ENCODE results near the gene ZFHX2.
"Not testable (repeated sequence)": the region's sequence is repeated elsewhere in the genome, so short reads cannot be mapped to it uniquely, and the experiment has no call there.

Gene ZFHX2

DNA sequence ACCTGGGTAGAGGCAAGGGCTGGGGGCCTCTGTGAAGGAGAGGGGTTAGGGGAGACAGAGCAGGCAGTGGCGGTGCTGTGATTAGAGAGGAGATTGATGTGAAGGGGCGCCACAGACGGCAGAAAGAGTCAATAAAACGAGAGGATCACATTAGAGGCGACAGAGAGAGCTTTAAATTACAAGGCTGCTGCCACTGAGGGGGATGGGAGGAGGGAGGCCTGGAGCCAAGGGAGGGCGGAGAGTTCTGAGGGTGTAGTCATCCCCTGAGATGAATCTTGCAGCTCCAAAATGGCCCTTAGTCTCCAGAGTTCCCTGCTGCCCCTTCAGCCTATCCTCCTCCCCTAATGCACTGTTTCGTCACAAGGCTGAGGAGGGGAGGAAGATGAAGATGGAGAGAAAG is 12.8 kb downstream of the ZFHX2 start:
- DNase-seq, result no peak

DNA sequence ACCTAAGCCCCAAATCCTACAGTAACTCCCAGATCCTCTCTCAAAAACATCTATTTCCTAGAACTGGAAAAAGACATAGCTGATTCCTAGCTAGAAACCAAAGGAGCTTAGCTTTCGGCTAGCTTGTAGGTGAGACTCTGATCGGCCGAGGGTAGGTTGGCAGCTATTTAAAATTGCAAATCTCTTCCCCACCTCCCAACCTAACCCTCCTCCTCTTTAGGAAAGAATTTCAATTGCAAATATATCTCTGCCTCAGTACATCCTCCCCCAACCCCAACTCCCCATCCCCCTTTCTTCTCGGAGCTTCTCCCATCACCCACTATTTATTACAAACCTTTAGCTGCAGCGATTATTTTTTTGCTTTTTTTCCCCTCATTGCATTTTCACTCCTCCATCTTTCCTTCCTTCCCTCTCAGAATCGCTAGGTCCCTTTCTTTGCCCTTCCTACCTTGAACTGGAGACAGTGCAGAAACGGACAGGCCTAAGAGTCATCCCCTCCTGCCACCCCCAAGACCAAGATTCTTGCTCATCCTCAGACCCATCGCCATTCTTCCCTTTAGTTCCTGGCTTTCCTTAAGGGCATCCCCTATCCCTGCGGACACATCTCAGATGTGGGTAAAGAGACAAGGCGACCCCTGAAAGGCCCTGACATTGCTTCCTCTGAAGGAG is 13.4 kb downstream of the ZFHX2 start:
- no peak for DNase-seq

DNA sequence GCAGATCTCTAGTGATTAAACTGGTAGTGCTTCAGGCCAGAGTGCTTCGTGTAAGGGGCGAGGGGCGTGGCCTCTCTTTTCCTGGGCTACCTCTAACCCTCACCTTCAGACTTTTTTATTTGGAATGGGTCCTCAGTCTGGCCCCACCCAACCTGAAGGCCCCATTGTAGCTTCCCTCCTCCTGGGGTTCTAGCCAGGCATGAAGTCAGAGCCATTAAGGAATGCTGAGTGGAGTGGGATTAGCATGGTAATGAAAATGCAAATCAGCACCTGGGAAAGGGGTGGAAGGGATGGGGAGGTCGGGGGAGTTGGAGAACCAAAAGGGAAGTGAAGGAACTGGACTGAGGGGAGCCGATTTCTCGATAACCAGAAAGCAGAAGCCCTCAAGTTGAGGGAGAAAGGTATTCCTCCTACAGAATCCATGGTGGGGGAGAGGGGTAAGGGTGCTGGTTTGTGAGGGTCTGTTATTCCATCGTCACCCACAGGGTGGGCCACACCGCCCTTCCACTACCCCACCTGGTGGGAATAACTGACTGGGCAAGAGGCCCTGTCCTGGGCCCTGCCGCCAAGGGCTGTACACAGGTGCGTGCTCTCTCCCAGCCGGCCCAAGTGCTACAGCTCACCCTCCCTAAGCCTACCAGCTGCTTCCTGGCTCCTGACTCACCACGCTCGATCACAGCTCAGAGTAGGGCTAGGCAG is 14.1 kb downstream of the ZFHX2 start:
- DNase-seq, result no peak

DNA sequence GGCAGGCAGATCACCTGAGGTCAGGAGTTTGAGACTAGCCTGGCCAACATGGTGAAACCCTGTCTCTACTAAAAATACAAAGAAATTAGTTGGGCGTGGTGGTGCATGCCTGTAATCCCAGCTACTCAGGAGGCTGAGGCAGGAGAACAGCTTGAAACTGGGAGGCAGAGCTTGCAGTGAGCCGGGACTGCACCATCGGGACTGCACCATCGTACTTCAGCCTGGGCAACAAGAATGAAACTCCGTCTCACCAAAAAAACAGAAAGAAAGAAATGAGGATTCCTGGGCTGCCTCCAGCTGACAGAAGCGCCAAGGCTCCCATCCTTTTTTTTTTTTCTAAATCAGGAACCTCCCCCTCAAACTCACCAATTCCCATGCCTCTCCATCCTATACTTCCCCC is 14.7 kb downstream of the ZFHX2 start:
- DNase-seq, result not testable (repeated sequence)

DNA sequence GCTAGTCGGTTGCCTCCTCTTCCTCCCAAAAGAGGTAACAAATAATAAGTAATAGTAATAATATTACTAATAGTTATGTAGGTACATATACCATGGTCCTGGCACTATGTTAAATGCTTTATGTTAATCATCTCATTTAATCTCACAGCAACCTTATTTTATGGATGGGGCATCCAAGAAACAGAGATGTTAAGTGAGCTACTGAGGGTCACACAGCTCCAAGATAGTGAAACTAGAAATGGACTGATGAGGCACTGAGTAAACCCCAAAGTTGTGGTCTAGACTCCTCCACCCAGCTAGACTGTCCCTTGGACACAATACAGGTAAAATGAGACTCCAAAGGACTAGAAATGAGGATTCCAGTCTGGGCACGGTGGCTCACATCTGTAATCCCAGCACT is 15.1 kb downstream of the ZFHX2 start:
- DNase-seq, result no peak

DNA sequence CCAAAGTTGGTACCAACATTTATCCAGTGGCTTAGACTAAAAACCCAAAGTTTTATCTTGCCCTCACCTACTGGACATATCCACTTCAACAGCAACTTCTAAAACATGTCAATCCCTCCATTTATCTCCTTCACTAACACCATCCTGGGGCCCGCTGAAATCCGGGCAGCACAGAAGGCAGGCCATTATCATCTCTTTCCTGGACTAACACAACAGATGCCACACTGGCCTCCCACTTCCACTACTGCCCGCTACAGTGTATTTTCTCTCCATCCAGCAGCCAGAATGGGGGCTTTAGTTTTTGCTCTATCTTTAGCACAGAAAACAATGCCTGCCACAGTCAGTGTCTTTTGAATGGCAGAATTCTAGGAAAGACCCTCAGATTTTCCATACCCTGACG is 15.6 kb downstream of the ZFHX2 start:
- DNase-seq, result no peak

DNA sequence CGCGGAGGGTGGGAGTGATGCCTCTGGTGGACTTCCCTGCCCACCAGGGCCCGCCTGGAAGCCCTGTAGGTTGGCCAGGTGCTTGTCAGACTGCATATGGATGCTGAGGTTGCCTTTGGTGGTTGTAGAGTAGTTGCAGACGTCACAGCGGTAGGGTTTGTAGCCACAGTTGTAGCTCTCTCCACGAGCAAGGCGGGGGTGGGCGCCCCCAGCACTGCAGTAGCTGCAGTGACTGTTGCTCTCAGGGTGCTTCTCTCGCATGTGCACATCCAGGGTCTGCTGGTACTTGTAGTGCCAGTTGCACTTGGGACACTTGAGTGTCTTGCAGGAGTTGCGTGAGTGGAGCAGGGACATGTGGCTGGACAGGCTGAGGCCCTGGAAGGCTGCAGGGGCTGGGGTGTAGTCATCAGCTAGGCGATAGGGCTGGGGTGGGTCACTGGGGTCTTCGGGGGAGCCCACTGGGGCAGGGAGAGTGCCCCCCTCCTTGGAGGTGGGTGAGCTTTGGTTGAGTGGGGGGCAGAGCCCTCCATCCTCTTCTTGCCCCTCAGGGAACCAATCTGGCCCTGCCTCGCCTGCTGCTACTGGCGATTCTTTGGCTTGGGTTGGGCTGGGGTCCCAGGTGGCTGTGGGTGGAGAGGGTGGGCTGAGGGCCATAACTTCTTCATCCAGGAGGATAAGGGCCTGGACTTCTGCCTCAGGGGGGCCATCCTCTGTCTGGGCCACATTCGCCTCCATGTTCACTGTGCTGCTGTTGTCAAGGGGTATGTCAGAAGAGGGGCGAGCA is 17.7 kb downstream of the ZFHX2 start:
- DNase-seq, result no peak

DNA sequence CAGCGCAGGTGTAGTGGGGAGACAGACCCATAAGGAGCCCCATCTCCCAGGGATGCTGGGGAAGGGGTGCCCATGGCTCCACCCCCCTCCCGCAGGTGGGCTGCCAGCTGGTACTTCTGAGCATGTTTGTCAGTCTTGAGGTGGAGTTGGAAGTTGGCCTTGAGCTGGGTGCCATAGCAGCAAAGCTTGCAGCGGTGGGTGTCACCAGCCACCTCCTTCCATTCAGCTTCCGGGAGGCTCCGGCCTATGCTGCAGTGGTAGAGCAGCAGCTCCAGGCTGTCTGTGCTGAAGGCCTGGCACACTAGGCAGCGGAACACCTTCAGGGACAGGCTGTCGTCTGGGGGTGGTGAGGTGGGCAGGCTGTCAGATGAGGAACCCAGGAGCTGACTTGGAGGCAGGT is 18.9 kb downstream of the ZFHX2 start:
- DNase-seq, result no peak

DNA sequence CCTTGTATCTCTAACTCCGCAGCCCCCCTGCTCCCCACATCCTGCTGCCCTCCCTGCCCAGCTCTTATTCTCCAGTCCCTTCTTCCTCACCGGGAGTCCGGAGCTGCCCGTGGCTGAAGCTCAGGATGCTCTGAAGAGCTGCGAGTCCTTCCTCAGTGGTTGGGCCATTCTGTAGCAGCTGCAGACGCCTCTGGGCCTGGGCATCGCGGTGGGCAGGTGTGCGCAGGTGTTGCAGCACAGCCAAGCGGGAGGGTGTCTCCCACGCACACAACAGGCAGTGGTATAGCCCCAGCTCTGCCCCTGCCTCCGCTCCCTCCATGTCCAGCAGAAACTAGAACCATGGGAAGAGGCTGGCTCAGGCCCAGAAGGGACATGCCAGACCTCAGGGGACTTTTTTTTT is 20.2 kb downstream of the ZFHX2 start:
- no peak for DNase-seq

DNA sequence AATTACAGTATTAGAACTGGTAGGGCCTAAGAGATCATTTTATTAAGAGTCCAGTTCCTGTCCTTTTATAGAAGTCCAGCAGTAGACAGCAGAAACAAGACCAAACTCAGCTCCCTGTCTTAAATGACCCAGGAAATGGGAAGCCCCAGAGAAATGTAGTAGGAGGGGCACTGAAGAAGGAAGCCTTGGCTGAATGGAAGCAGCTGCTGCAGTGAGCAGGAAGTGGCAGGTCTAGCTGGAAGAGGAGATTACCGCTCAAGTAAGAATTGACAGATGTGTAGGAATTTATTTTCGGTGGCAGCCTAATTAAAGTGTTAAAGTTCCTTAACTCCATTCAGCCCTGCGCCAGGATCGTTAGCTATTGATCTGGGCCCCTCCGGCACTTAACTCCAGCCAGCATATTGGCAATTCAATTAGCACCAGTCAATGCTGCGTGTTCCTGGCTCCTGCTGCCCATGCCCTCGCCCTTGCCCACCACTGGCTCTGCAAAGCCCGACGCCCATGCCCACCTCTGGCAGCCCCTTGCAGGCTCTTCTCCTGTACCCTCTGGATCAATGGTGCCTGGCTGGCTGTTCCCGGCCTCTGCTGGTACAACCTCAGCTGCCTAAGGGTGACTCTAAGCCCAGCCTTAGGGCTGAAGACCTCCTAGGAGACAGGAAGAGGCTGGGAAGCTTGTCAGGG is 21.1 kb downstream of the ZFHX2 start:
- peak; percentile 25 to 41 for DNase-seq

DNA sequence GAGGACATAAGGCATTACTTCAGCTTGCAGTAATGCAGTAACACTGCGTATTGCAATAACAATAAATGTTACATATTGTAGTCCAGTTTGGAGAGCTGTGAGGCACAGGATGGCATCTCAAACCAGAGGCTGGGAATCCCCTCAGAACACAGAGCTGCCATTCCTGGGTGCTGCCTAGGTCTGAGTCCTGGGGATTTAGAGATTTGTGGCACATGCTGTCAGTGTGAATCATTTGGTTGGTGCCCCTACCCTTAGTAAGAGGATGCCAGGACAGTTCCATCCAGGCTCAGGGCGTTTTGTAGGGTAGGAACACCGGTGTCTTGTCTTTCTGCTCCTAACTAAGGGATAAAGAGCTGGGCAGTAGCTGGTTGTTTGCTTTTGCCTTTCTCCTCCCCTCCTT is 22.5 kb downstream of the ZFHX2 start:
- DNase-seq, result no peak

DNA sequence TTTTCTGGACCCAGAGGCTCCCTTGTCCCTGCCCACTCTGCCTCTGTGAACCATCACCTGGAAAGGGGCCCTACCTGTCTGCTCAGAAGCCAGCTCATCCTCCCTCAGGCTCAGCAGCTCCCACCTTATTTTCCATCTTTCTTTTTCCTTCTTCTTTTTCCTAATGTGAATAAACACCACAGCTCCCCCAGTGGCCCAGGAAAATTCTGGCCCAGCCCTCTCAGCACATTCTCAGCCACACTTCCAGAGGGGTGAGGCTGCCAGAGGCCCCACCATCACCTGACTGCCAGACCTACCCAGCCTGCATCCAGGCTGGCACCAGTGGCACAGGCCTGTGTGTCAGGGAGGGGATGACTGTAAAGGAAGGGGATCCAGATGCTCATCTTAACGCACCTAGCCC is 23.0 kb downstream of the ZFHX2 start:
- DNase-seq, result no peak

DNA sequence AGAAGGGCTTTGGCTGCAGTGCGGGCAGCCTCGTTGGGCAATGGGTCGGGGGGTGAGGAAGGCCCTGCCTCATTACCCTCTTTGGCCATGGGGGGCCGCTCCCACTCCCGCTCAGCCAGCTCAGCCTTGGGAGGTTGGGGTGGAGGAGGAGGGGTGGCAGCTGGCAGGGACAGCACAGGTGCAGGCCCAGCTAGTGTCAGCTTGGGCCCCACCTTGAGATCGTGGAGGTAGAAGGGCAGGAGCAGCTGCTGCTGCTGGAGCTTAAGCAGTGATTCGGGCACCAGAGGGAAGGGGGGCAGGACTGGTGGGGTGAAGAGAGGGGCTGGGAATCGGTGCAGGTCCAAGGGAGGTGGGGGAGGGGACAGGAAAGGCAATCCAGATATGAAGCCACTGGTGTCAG is 26.0 kb downstream of the ZFHX2 start:
- no peak for DNase-seq

DNA sequence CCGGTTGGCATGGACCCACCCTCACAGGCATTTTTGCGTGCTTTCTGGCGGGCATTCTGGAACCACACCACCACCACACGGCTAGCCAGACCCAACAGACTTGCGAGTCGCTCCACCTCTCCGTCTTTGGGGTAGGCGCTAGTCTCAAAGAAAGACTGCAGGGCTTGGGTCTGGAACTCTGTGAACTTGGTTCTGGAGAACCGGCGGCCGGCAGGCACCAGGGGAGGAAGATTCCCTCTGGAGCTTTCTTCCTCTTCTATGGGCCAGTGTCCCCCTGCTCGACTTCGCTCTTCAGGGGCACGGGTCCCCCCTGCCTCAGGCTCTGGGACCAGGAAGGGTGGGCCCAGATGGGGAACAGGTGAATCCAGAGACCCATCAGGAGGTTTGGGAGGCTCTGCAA is 26.6 kb downstream of the ZFHX2 start:
- no peak for DNase-seq

DNA sequence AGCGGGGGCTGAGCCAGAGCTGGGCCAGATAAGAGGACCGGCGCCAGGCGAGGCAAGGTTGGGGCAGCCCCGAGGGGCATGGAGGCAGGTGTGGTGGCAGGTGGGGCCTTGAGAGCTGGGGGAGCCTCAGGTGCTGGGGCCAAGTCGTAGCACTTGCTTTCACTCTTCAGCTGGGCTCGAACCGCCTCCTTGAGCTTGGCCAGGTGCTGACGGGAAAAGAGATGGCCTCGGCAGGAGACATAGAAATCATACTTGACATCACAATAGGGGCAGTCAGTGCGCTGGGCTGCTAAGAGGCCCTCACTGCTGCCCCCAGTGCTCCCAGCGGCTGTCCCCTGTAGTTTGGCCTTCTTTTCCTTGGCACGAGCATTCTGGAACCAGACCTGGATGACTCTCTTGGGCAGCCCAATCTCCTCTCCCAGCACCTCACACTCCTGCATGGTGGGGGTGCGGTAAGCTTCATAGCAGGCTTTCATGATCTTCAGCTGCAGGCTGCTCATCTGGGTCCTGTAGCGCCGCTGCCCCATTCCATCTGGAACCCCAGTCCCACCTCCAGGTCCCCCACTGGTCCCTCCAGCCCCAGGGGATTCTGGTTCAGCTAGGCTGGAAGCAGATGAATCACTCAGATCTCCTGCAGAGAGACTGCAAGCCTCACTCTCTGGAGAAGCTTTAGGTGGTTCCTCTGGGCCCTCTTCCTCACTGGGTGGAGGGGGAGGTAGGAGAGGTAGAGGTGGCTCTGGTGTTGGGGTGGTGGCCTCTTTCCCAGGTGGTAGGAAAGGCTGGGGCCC is 28.1 kb downstream of the ZFHX2 start:
- DNase-seq, result no peak

DNA sequence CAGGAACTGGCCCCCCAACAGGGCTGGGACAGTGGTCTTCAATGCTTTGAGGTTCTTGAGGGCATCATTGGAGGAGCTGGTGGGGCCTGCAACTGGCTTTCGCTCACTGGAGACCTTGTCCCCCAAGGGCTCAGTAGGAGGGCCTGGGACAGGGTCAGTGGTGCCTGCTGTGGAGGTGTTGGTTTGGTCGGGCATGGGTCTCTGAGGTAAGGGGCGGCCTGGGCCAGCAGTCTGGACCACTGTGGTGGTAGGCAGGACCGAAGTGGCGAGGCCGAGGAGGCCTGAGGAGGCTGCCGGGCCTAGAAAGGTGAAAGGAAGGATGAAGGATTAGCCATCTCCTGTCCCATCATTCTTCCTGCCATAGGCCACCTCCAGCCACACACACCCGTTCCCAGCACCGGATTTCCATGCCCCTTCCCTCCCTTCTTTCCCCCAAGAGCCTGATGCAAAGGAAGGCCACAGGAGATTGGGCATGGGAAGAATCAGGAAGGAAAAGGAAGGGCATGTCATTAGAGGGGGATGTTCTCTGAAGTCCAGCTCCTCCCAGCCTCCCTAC is 28.8 kb downstream of the ZFHX2 start:
- no peak for DNase-seq

DNA sequence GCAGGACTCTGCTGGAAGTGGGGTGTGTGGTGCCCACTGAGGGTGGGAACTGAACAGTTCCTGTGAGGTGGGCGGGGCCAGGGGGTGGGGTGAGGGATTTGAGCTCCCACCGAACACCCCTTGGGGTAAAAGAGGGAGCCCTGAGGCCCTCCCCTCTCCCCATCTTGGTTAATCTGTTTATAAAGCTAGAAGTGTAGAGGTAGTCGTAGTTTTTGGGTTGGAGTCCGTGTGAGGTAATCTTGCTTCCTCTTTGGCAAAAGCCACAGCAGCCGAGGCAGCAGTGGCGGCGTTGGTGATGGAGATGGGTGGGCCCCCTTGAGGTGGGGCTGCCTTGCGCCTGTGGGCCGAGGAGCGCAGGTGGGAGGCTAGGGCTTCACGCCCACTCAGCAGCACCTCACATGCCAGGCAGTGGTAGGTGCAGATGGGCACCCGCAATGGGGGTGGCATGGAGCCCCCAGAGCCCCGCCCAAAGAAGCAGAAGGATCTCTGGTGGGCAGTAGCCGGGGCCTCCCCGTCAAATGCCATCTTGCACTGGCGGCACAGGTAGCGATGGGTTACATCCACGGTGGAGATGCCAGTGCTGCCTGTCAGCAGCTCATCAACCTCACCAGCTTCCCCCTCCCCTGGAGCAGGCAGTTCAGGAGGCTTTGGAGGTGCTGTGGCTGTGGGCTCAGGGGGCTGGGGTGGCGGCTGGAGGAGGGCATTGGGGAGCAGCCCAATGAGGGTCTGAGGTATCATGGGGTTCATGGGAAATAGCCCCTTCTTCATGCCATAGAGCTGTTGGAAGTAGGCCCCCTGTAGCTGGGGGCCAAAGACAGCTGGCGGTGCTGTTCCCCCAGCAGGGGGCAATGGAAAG is 29.6 kb downstream of the ZFHX2 start:
- DNase-seq, result no peak

DNA sequence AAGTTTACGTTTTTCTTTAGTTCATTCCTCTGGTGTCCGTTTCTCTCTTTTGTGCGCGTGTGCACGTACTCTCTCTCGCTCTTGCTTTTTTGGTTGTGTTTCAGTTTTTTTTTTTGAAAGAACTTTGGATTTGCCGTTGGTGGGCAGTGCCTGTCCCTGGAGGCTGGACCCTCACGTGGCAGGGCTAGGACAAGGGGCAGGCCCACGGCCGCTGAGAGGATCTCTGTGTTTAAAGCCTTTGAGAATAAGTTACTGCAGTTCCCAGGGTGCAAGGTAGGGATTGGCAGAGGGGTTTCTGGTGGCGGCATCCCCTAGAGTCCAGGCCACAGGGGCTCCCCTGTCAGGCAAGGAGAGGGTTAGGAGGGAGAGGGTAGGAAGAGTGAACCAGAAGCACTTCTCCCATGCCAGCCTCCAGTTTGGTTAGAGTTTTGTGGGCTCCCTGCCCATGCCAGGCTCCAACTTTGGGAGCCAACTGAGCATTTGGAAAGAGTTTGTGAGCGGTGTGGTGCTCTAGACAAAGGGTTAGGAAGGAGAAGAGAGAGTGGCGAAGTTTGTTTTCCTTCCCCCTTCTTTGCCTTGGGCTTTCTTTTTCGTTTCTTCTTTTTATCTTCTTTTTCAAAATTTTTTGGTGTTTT is 30.5 kb downstream of the ZFHX2 start:
- no peak for DNase-seq

DNA sequence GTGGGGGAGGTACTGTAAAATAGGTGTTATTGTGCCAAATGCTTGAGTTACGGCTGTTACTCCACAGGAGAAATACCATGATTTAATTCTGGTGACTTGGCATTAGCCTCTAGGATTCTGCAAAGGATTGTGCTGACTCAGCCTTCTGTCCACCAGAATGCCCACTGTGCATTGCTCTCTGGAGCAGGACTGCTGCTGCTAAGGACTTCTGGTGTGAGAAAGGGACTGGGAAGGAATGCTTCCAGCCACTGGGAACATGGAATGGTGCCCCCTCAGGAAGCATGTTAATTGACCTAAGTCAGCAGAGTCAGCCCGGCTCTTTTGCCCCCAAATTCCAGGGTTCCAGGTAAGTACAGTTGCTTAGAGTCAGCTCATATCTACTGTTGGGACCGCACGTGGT is 32.9 kb downstream of the ZFHX2 start:
- DNase-seq, result no peak

DNA sequence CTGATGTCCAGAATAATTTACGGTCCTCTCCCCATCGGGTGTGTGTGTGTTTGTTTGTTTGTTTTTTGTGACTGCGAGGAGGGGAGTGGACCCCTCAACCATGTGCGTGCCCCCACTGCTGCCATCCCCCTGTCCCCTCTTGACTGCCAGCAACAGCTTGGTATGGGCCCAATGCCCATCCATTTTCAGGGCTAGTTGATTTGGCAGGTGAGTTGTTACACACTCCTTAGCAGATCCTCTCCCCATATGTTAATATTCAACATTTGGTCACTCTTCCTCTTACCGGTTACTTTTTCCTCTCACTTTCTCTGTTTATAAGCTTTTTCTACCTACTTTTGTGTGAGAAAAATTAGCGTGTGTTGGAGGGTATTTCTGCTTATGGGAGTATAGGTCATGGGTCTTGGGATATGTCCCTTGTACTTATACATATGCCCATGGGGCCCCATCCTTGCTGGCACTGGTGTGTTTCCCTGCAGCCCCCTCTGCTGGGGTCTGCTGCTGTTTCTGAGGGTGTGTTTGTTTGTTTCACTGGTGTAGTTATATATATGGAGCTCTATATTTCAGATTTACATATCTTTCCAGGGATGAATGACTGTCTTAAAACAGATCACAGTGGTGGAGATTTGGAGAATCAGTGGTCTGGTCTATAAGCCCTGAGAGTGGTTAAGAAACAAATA is 33.8 kb downstream of the ZFHX2 start:
- no peak for DNase-seq

DNA sequence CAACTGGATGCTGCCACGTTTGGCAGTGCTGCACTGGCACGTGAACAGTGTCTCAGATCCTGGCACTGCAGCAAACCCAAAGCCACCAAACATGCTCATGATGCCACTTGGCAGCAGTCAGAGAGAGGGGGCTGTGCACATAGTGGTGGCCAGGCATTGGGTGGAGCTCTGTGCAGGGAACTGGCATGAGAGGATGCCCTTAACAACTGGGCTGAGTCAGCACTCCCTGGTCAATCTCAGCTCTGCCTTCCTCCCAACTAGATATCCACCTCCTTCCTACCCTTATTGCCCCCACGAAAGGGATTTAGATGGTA is 37.0 kb downstream of the ZFHX2 start:
- DNase-seq, result no peak
